CD4-positive, alpha-beta memory T cell (primary cell): Measurements from ENCODE around the gene MILR1. TPM values are rescaled to one million over a fixed set of nuclear protein-coding genes. Genes with fewer than 3 reads are reported as not detected.
"Not testable (repeated sequence)": the region's sequence is repeated elsewhere in the genome, so short reads cannot be mapped to it uniquely, and the experiment has no call there.

Experiments used
- CTCF ChIA-PET: fragments of 350-600 bp; sonication (Branson Sonifier 250); formaldehyde crosslinking; loops from one replicate; lab custom pipeline; 2021; ENCODE audit warnings: inconsistent platforms; ENCODE audit not compliant: partially characterized antibody; lab: Charles Lee
- POLR2A ChIA-PET: fragments of 350-600 bp; sonication (Branson Sonifier 250); formaldehyde crosslinking; loops from one replicate; lab custom pipeline; 2021; ENCODE audit not compliant: partially characterized antibody; lab: Charles Lee
- DNase-seq, 5 donors: peaks; one replicate each; pipeline versions ENCODE4 v3.0.0 to v3.0.0-alpha.2; 2020 to 2022; ENCODE audit warnings: mixed read lengths in 1 of 5
- H3K27ac ChIP-seq: one replicate; pipeline ENCODE4 v1.7.0; 2013; ENCODE audit warnings: low read depth, low read length
- H3K27me3 ChIP-seq: 2 replicates; pipeline ENCODE4 v1.7.0; 2013; ENCODE audit warnings: mild to moderate bottlenecking, low read length, moderate library complexity; ENCODE audit not compliant: insufficient read depth
- H3K36me3 ChIP-seq: 2 replicates; pipeline ENCODE4 v1.7.0; 2013; ENCODE audit warnings: mild to moderate bottlenecking, low read length, moderate library complexity; ENCODE audit not compliant: insufficient read depth
- H3K4me1 ChIP-seq: 2 replicates; pipeline ENCODE4 v1.7.0; 2013; ENCODE audit warnings: mild to moderate bottlenecking, low read length, moderate library complexity; ENCODE audit not compliant: insufficient read depth
- H3K4me3 ChIP-seq, 2 donors: one replicate each; pipeline ENCODE4 v1.7.0; 2013; ENCODE audit warnings: low read length in 2 of 2, mild to moderate bottlenecking in 1 of 2
- H3K9me3 ChIP-seq, 2 donors: one replicate each; pipeline ENCODE4 v1.7.0; 2013; ENCODE audit warnings: low read length in 2 of 2, control low read depth in 1 of 2; ENCODE audit not compliant: control insufficient read depth in 1 of 2
- H3K27ac Mint-ChIP-seq, 7 donors: one replicate each; pipeline ENCODE4 v1.8.0; 2020 to 2021; ENCODE audit warnings: mixed read lengths in 7 of 7, mild to moderate bottlenecking in 6 of 7, inconsistent platforms in 3 of 7, moderate library complexity in 3 of 7
- H3K27me3 Mint-ChIP-seq, 2 donors: one replicate each; pipeline ENCODE4 v1.8.0; 2020 to 2021; ENCODE audit warnings: mixed read lengths in 2 of 2
- H3K36me3 Mint-ChIP-seq, 2 donors: one replicate each; pipeline ENCODE4 v1.8.0; 2020 to 2021; ENCODE audit warnings: mixed read lengths in 2 of 2, inconsistent platforms in 1 of 2, mild to moderate bottlenecking in 1 of 2
- H3K4me1 Mint-ChIP-seq, 4 donors: one replicate each; pipeline ENCODE4 v1.8.0; 2020 to 2021; ENCODE audit warnings: mixed read lengths in 4 of 4, mild to moderate bottlenecking in 1 of 4
- H3K4me3 Mint-ChIP-seq, 8 donors: one replicate each; pipeline ENCODE4 v1.8.0; 2020 to 2021; ENCODE audit warnings: mixed read lengths in 8 of 8, mild to moderate bottlenecking in 7 of 8, moderate library complexity in 6 of 8, inconsistent platforms in 3 of 8
- H3K9me3 Mint-ChIP-seq, 8 donors: one replicate each; pipeline ENCODE4 v1.8.0; 2020 to 2021; ENCODE audit warnings: mixed read lengths in 8 of 8, mild to moderate bottlenecking in 5 of 8, inconsistent platforms in 3 of 8, moderate library complexity in 1 of 8
- intact Hi-C: fragments of 100-400 bp; cut with micrococcal nuclease; formaldehyde crosslinking; loops from one replicate; pipeline ENCODE4 v1.15.1; 2023
- polyA plus RNA-seq, 2 donors: library from polyadenylated mRNA; unstranded; fragments of 300-500 nt; fragmentation: Illumina TruSeq; gene quantifications; one replicate each; pipeline ENCODE4 v1.2.3, GENCODE V29; 2021
- total RNA-seq, 2 experiments: library from RNA; stranded (reverse); gene quantifications; one replicate each; pipeline ENCODE4 v1.2.3, GENCODE V29; 2021

Gene MILR1
- total and polyA plus RNA-seq, 4 experiments from 2014 or later = 0.55 to 0.90 TPM; not detected in 2

DNA sequence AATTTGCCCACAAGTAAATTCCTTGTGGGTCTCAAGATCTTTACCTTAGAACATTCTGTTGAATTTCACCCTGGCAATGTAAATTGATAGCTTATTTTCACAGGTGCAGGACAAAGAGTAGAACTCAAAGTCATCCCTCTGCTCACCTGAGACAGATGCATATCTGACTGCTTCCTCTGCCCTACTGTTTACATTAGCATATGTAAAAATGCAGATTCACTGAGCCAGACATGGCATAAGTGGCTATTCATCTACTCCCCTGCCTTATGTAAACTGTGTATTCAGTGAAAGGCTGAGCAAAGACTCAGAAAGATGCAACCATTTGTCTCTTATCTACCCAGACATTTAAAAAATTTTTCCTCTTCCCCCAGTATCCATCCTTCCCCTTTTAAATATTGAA is 22.3 kb upstream of the MILR1 start:
- CTCF ChIA-PET = interaction anchor here (1.0 to 12.6 kb wide), 2 partner anchors 10 to 64 kb away, joined by 3 to 287 read pairs; no protein-coding TSS in a partner anchor
- intact Hi-C loops = no loop called here
- H3K27me3 Mint-ChIP-seq = peaks cover 0 to 1% of the 10 kb centered on the region in 2 donors

DNA sequence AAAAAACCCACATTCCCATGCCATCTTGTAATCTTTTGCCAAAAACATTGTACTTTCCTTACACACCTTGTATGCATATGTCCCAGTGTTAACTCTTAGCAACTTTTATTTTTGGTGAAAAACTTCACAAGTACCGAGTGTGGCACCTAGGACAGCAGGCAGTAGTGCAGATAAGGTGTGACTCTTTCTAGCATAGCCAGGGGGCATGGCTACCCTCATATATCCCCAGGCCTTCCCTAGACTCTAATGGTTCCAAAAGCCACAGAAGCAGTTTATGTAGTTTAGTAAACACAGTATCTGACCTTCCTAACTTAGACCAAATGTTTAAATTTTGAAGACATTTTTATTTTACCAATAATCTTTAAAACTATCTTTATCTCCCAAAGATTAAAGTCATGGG is 20.5 kb upstream of the MILR1 start:
- no peak for DNase-seq
- POLR2A ChIA-PET = no interaction called here
- H3K4me3 ChIP-seq = no peak overlapping the region
- no peaks in the 10 kb centered on the region for H3K36me3 ChIP-seq
- H3K9me3 ChIP-seq = no peaks in the 10 kb centered on the region
- no peak overlapping the region for H3K4me3 Mint-ChIP-seq
- H3K27ac Mint-ChIP-seq = no peak overlapping the region
- H3K4me1 ChIP-seq = no peaks in the 10 kb centered on the region
- H3K27ac ChIP-seq = no peak overlapping the region
- H3K27me3 ChIP-seq = no peaks in the 10 kb centered on the region
- no peaks in the 10 kb centered on the region for H3K36me3 Mint-ChIP-seq
- intact Hi-C loops = no loop called here
- H3K9me3 Mint-ChIP-seq = no peaks in the 10 kb centered on the region
- CTCF ChIA-PET = interaction anchor here (1.0 to 1.5 kb wide), 3 partner anchors 9 to 64 kb away, joined by 3 to 13 read pairs (median 5); no protein-coding TSS in a partner anchor
- H3K4me1 Mint-ChIP-seq = no peaks in the 10 kb centered on the region
- H3K27me3 Mint-ChIP-seq = no peaks in the 10 kb centered on the region

More for the DNA sequence above, 22.3 kb upstream of the MILR1 start:
- H3K4me3 ChIP-seq = no peak overlapping the region
- no peaks in the 10 kb centered on the region for H3K9me3 ChIP-seq
- no peaks in the 10 kb centered on the region for H3K4me1 ChIP-seq
- Mint-ChIP-seq H3K27ac (no peak overlapping the region), H3K4me3 (no peak overlapping the region), H3K36me3 (no peaks in the 10 kb centered on the region), H3K9me3 (no peaks in the 10 kb centered on the region), H3K4me1 (no peaks in the 10 kb centered on the region)
- no peak overlapping the region for H3K27ac ChIP-seq
- DNase-seq = no peak
- H3K27me3 ChIP-seq = no peaks in the 10 kb centered on the region
- POLR2A ChIA-PET = no interaction called here
- H3K36me3 ChIP-seq = no peaks in the 10 kb centered on the region

- H3K36me3 ChIP-seq, H3K4me3 ChIP-seq, H3K9me3 ChIP-seq, DNase-seq, H3K4me3 Mint-ChIP-seq, H3K4me1 Mint-ChIP-seq, intact Hi-C loops, H3K36me3 Mint-ChIP-seq, H3K27me3 Mint-ChIP-seq, H3K4me1 ChIP-seq, H3K27ac Mint-ChIP-seq, POLR2A ChIA-PET, H3K27me3 ChIP-seq, H3K27ac ChIP-seq, H3K9me3 Mint-ChIP-seq: not testable (repeated sequence)
- CTCF ChIA-PET = interaction anchor here (0.8 to 1.1 kb wide), 2 partner anchors 63 to 127 kb away, joined by 3 read pairs; no protein-coding TSS in a partner anchor
These were observed 18.9 kb upstream of the MILR1 start for GRCh38 chr17:64430036-64430435.

GRCh38 chr17:64431534-64431933 is 17.4 kb upstream of the MILR1 start:
- Histone ChIP-seq H3K9me3 (no peaks in the 10 kb centered on the region), H3K27me3 (no peaks in the 10 kb centered on the region), H3K36me3 (no peaks in the 10 kb centered on the region), H3K4me1 (no peaks in the 10 kb centered on the region), H3K4me3 (no peak overlapping the region), H3K27ac (no peak overlapping the region)
- Mint-ChIP-seq H3K9me3 (peaks cover 0 to 6% (median 0%) of the 10 kb centered on the region in 8 donors), H3K36me3 (no peaks in the 10 kb centered on the region), H3K4me1 (no peaks in the 10 kb centered on the region), H3K27ac (no peak overlapping the region), H3K27me3 (peaks cover 0 to 1% of the 10 kb centered on the region in 2 donors), H3K4me3 (no peak overlapping the region)
- POLR2A ChIA-PET = no interaction called here
- no peak for DNase-seq
- CTCF ChIA-PET = interaction anchor here (1.2 to 2.3 kb wide), 2 partner anchors 11 to 59 kb away, joined by 3 to 7 read pairs; no protein-coding TSS in a partner anchor
- intact Hi-C loops = no loop called here

GRCh38 chr17:64437944-64438525 is 10.9 kb upstream of the MILR1 start:
- Histone ChIP-seq H3K27ac (no peak overlapping the region), H3K9me3 (peaks cover 0 to 18% of the 10 kb centered on the region in 2 donors), H3K27me3 (no peaks in the 10 kb centered on the region), H3K36me3 (no peaks in the 10 kb centered on the region), H3K4me1 (peaks cover 23% of the 10 kb centered on the region), H3K4me3 (no peak overlapping the region)
- Mint-ChIP-seq H3K27ac (no peak overlapping the region), H3K27me3 (peaks cover 0 to 1% of the 10 kb centered on the region in 2 donors), H3K9me3 (peaks cover 0 to 41% (median 27%) of the 10 kb centered on the region in 8 donors), H3K4me1 (peaks cover 10 to 25% (median 19%) of the 10 kb centered on the region in 4 donors), H3K36me3 (peaks cover 3 to 9% of the 10 kb centered on the region in 2 donors), H3K4me3 (no peak overlapping the region)
- ChIA-PET CTCF (interaction anchor here (2.0 kb wide), 1 partner anchor 19 kb away, joined by 6 read pairs; no protein-coding TSS in a partner anchor), POLR2A (interaction anchor here (0.6 to 1.3 kb wide), 3 partner anchors 11 to 69 kb away, joined by 3 to 4 read pairs (median 3); partner anchors contain the start of genes CEP95 and DDX5)
- no peak for DNase-seq
- intact Hi-C loops = no loop called here

- H3K36me3 ChIP-seq, H3K4me3 ChIP-seq, H3K27me3 ChIP-seq, H3K27me3 Mint-ChIP-seq, POLR2A ChIA-PET, intact Hi-C loops, H3K27ac ChIP-seq, DNase-seq, H3K4me3 Mint-ChIP-seq, H3K36me3 Mint-ChIP-seq, CTCF ChIA-PET: not testable (repeated sequence)
- H3K9me3 ChIP-seq = peaks cover 0 to 18% of the 10 kb centered on the region in 2 donors
- H3K9me3 Mint-ChIP-seq = peaks cover 0 to 39% (median 27%) of the 10 kb centered on the region in 8 donors
- H3K4me1 ChIP-seq = peaks cover 26% of the 10 kb centered on the region
- H3K27ac Mint-ChIP-seq = peak overlapping the region in 1 of 7 donors; percentile 5
- peaks cover 13 to 34% (median 26%) of the 10 kb centered on the region in 4 donors for H3K4me1 Mint-ChIP-seq
These were observed 9.4 kb upstream of the MILR1 start for GRCh38 chr17:64439521-64439920.

- Mint-ChIP-seq H3K9me3 (peaks cover 0 to 39% (median 27%) of the 10 kb centered on the region in 8 donors), H3K27me3 (peaks cover 0 to 1% of the 10 kb centered on the region in 2 donors), H3K36me3 (peaks cover 3 to 9% of the 10 kb centered on the region in 2 donors), H3K27ac (peak overlapping the region in 1 of 7 donors; percentile 83), H3K4me1 (peaks cover 13 to 34% (median 26%) of the 10 kb centered on the region in 4 donors), H3K4me3 (no peak overlapping the region)
- CTCF ChIA-PET = interaction anchor here (1.0 kb wide), 1 partner anchor 21 kb away, joined by 3 read pairs; no protein-coding TSS in a partner anchor
- no peaks in the 10 kb centered on the region for H3K27me3 ChIP-seq
- peaks cover 26% of the 10 kb centered on the region for H3K4me1 ChIP-seq
- H3K36me3 ChIP-seq = no peaks in the 10 kb centered on the region
- intact Hi-C loops = no loop called here
- POLR2A ChIA-PET = no interaction called here
- no peak overlapping the region for H3K27ac ChIP-seq
- H3K4me3 ChIP-seq = no peak overlapping the region
- peaks cover 0 to 18% of the 10 kb centered on the region in 2 donors for H3K9me3 ChIP-seq
- DNase-seq = no peak
These were observed 9.0 kb upstream of the MILR1 start for GRCh38 chr17:64439956-64440355.
